HepG2 (cell line): Measurements from ENCODE around the gene KCNH6. TPM values are rescaled to one million over a fixed set of nuclear protein-coding genes. Genes with fewer than 3 reads are reported as not detected.

Source experiments
- ARHGAP35 ChIP-seq: sonication (generic); formaldehyde crosslinking; IDR thresholded peaks from 2 replicates; pipeline ENCODE4 v1.9.0; 2022; ENCODE audit warnings: mild to moderate bottlenecking, inconsistent platforms, moderate library complexity, missing genetic modification reagents, borderline replicate concordance
- DNMT1 ChIP-seq: sonication (generic); formaldehyde crosslinking; IDR thresholded peaks from 2 replicates; pipeline ENCODE4 v1.5.1; 2020; ENCODE audit warnings: mild to moderate bottlenecking, missing genetic modification reagents
- HNRNPK ChIP-seq: fragments of 200-400 bp; formaldehyde crosslinking; IDR thresholded peaks from 2 replicates; pipeline ENCODE4 v1.6.1; 2018; ENCODE audit warnings: low read length, low read depth, moderate library complexity, mild to moderate bottlenecking; ENCODE audit not compliant: poor library complexity, severe bottlenecking
- IKZF1 ChIP-seq: fragments of 450-650 bp; IDR thresholded peaks from 2 replicates; pipeline ENCODE4 v1.7.1; 2016
- ZBTB7B ChIP-seq: sonication (generic); formaldehyde crosslinking; IDR thresholded peaks from 2 replicates; pipeline ENCODE4 v1.4.0; 2020; ENCODE audit warnings: missing genetic modification reagents
- ZNF160 ChIP-seq: sonication (generic); formaldehyde crosslinking; IDR thresholded peaks from 2 replicates; pipeline ENCODE4 v1.8.0; 2022; ENCODE audit warnings: mild to moderate bottlenecking, inconsistent platforms, missing genetic modification reagents
- ZNF232 ChIP-seq: sonication (generic); formaldehyde crosslinking; IDR thresholded peaks from 2 replicates; pipeline ENCODE4 v1.4.0; 2020; ENCODE audit warnings: missing genetic modification reagents, borderline replicate concordance
- ZNF510 ChIP-seq: sonication (generic); formaldehyde crosslinking; IDR thresholded peaks from 2 replicates; pipeline ENCODE4 v1.4.0; 2020; ENCODE audit warnings: low read depth, mild to moderate bottlenecking, missing genetic modification reagents
- ZNF761 ChIP-seq: sonication (generic); formaldehyde crosslinking; conservative IDR thresholded peaks from 2 replicates; pipeline ENCODE4 v1.4.0; 2020; ENCODE audit warnings: mild to moderate bottlenecking, missing genetic modification reagents
- ZNF883 ChIP-seq: sonication (generic); formaldehyde crosslinking; IDR thresholded peaks from 2 replicates; pipeline ENCODE4 v1.5.1; 2020; ENCODE audit warnings: mild to moderate bottlenecking, missing genetic modification reagents; ENCODE audit errors: not compliant biosample characterization
- polyA plus RNA-seq, 8 experiments: library from polyadenylated mRNA; depleted of rRNA in 3 of 8; stranded (reverse) in 7 of 8; unstranded in 1 of 8; fragments of >200 nt; fragmentation: Illumina TruSeq in 4 of 8; extraction: Trizol in 4 of 8; gene quantifications; 2 replicates each; pipeline versions ENCODE4 v1.2.1 to v1.2.3, GENCODE V29; 2011 to 2016; ENCODE audit warnings: low read depth in 4 of 8, missing spikeins in 1 of 8, mixed read lengths in 1 of 8; ENCODE audit not compliant: insufficient read depth in 1 of 8
- total RNA-seq, 5 experiments: library from RNA; depleted of rRNA; stranded (reverse); fragments of >200 nt; fragmentation: Illumina TruSeq; extraction: Trizol; gene quantifications; 2 replicates each; pipeline ENCODE4 v1.2.3, GENCODE V29; 2016; ENCODE audit warnings: low read depth in 1 of 5
- TF ChIP-seq, protein P1 (sequence below): sonication (generic); formaldehyde crosslinking; IDR thresholded peaks from 2 replicates; pipeline ENCODE4 v1.4.0; 2020; ENCODE audit warnings: mild to moderate bottlenecking, missing genetic modification reagents, borderline replicate concordance
- TF ChIP-seq, protein P2 (sequence below): sonication (generic); formaldehyde crosslinking; IDR thresholded peaks from 2 replicates; pipeline ENCODE4 v1.5.0; 2020; ENCODE audit warnings: missing genetic modification reagents, mild to moderate bottlenecking, borderline replicate concordance
- TF ChIP-seq, protein P3 (sequence below): sonication (generic); formaldehyde crosslinking; conservative IDR thresholded peaks from 2 replicates; pipeline ENCODE4 v1.8.1; 2023; ENCODE audit warnings: missing genetic modification reagents
- TF ChIP-seq, protein P4 (sequence below): sonication (generic); formaldehyde crosslinking; IDR thresholded peaks from 2 replicates; pipeline ENCODE4 v1.8.1; 2023; ENCODE audit warnings: mild to moderate bottlenecking, inconsistent platforms, moderate library complexity, missing genetic modification reagents, borderline replicate concordance
- TF ChIP-seq, protein P5 (sequence below): sonication (generic); formaldehyde crosslinking; IDR thresholded peaks from 2 replicates; pipeline ENCODE4 v1.8.0; 2022; ENCODE audit warnings: mild to moderate bottlenecking, missing genetic modification reagents; ENCODE audit not compliant: insufficient replicate concordance
- TF ChIP-seq, protein P6 (sequence below): sonication (generic); formaldehyde crosslinking; IDR thresholded peaks from 2 replicates; pipeline ENCODE4 v1.4.0; 2020; ENCODE audit warnings: missing genetic modification reagents, borderline replicate concordance
- TF ChIP-seq, protein P7 (sequence below): IDR thresholded peaks from 2 replicates; pipeline ENCODE4 v1.6.1; 2016; ENCODE audit warnings: low read depth, borderline replicate concordance

The KCNH6 gene
- total and polyA plus RNA-seq, 2 of the 13 experiments (the other 11 are each of a cell fraction or from before 2014, with no cell fraction given) = 0.05 to 0.18 TPM

DNA sequence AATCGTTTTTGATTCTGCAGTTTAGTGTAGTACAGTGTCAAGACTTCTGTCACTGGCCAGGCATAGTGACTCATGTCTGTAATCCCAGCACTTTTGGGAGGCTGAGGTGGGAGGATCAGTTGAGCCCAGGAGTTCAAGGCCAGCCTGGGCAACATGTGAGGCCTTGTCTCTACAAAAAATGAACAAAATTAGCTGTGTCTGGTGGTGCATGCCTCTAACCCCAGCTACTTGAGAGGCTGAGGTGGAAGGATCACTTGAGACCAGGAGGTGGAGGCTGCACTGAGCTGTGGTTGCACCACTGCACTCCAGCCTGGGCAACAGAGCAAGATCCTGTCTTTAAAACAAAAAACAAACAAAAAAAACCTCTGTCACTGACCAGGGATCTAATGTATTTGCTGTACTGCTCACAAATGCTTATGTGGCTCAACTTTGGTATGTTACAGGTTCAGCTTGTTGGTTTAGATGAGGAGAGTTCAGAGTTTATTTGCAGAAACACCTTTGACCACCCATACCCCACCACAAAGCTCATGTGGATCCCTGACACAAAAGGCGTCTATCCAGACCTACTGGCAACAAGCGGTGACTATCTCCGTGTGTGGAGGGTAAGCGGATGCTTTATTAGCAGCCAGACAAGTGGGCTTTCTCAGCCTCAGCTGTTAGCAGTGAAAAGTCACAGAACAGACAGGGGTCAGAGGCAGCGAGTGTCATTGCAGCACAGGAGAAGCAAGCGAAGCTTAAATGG lies 55.0 kb downstream of the KCNH6 start (continued):
- TF ChIP-seq ARHGAP35 (CRISPR knock-in tag) (no peak), ZNF761 (CRISPR knock-in tag) (peak; percentile 94), ZNF510 (CRISPR knock-in tag) (peak; percentile 92; the same call in 1 of the 2 replicates), HNRNPK (no peak), ZBTB7B (CRISPR knock-in tag) (peak; percentile 99), ZNF160 (CRISPR knock-in tag) (peak; percentile 14; the same call in 1 of the 2 replicates), DNMT1 (CRISPR knock-in tag) (0 out of 2 replicates have a peak, but pooled peaks have one; percentile 44), ZNF232 (CRISPR knock-in tag) (no peak; the same call in 1 of the 2 replicates), ZNF883 (CRISPR knock-in tag) (peak; percentile 70), IKZF1 (no peak)
- TF ChIP-seq, protein P1, sequence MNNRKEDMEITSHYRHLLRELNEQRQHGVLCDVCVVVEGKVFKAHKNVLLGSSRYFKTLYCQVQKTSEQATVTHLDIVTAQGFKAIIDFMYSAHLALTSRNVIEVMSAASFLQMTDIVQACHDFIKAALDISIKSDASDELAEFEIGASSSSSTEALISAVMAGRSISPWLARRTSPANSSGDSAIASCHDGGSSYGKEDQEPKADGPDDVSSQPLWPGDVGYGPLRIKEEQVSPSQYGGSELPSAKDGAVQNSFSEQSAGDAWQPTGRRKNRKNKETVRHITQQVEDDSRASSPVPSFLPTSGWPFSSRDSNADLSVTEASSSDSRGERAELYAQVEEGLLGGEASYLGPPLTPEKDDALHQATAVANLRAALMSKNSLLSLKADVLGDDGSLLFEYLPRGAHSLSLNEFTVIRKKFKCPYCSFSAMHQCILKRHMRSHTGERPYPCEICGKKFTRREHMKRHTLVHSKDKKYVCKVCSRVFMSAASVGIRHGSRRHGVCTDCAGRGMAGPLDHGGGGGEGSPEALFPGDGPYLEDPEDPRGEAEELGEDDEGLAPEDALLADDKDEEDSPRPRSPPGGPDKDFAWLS = no peak
- TF ChIP-seq, protein P2, sequence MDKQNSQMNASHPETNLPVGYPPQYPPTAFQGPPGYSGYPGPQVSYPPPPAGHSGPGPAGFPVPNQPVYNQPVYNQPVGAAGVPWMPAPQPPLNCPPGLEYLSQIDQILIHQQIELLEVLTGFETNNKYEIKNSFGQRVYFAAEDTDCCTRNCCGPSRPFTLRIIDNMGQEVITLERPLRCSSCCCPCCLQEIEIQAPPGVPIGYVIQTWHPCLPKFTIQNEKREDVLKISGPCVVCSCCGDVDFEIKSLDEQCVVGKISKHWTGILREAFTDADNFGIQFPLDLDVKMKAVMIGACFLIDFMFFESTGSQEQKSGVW (CRISPR knock-in tag) = no peak
- TF ChIP-seq, protein P3, sequence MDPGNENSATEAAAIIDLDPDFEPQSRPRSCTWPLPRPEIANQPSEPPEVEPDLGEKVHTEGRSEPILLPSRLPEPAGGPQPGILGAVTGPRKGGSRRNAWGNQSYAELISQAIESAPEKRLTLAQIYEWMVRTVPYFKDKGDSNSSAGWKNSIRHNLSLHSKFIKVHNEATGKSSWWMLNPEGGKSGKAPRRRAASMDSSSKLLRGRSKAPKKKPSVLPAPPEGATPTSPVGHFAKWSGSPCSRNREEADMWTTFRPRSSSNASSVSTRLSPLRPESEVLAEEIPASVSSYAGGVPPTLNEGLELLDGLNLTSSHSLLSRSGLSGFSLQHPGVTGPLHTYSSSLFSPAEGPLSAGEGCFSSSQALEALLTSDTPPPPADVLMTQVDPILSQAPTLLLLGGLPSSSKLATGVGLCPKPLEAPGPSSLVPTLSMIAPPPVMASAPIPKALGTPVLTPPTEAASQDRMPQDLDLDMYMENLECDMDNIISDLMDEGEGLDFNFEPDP (CRISPR knock-in tag) = 0 out of 2 replicates have a peak, but pooled peaks have one; percentile 80
- TF ChIP-seq, protein P4, sequence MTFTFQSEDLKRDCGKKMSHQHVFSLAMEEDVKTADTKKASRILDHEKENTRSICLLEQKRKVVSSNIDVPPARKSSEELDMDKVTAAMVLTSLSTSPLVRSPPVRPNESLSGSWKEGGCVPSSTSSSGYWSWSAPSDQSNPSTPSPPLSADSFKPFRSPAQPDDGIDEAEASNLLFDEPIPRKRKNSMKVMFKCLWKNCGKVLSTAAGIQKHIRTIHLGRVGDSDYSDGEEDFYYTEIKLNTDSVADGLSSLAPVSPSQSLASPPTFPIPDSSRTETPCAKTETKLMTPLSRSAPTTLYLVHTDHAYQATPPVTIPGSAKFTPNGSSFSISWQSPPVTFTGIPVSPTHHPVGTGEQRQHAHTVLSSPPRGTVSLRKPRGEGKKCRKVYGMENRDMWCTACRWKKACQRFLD (CRISPR knock-in tag) = 0 out of 2 replicates have a peak, but pooled peaks have one; percentile 88
- TF ChIP-seq, protein P5, sequence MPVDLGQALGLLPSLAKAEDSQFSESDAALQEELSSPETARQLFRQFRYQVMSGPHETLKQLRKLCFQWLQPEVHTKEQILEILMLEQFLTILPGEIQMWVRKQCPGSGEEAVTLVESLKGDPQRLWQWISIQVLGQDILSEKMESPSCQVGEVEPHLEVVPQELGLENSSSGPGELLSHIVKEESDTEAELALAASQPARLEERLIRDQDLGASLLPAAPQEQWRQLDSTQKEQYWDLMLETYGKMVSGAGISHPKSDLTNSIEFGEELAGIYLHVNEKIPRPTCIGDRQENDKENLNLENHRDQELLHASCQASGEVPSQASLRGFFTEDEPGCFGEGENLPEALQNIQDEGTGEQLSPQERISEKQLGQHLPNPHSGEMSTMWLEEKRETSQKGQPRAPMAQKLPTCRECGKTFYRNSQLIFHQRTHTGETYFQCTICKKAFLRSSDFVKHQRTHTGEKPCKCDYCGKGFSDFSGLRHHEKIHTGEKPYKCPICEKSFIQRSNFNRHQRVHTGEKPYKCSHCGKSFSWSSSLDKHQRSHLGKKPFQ (CRISPR knock-in tag) = no peak
- TF ChIP-seq, protein P6, sequence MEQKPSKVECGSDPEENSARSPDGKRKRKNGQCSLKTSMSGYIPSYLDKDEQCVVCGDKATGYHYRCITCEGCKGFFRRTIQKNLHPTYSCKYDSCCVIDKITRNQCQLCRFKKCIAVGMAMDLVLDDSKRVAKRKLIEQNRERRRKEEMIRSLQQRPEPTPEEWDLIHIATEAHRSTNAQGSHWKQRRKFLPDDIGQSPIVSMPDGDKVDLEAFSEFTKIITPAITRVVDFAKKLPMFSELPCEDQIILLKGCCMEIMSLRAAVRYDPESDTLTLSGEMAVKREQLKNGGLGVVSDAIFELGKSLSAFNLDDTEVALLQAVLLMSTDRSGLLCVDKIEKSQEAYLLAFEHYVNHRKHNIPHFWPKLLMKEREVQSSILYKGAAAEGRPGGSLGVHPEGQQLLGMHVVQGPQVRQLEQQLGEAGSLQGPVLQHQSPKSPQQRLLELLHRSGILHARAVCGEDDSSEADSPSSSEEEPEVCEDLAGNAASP = peak; percentile 74
- TF ChIP-seq, protein P7, sequence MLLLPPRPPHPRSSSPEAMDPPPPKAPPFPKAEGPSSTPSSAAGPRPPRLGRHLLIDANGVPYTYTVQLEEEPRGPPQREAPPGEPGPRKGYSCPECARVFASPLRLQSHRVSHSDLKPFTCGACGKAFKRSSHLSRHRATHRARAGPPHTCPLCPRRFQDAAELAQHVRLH (CRISPR knock-in tag) = peak; percentile 96
